Endothelial cell of umbilical vein (primary cell): ENCODE measurements around the gene FAM210B. TPM values are rescaled to one million over a fixed set of nuclear protein-coding genes. Genes with fewer than 3 reads are reported as not detected.

Experiments
- BruUV-seq: library from RNA; stranded (reverse); fragments of 400-500 nt; replicated peaks from 2 replicates; lab custom pipeline; 2021; lab: Mats Ljungman, UMichigan
- CTCF ChIA-PET: fragments of 300-600, 350-600 bp; sonication (Branson Sonifier 250); formaldehyde crosslinking; loops from one replicate; lab custom pipeline; 2021; ENCODE audit warnings: antibody characterized with exemption, inconsistent platforms; lab: Charles Lee
- POLR2A ChIA-PET: fragments of 300-600, 350-600 bp; sonication (Branson Sonifier 250); formaldehyde crosslinking; loops from one replicate; lab custom pipeline; 2021; ENCODE audit warnings: antibody characterized with exemption, inconsistent platforms; lab: Charles Lee
- DNase-seq: peaks from one replicate; pipeline ENCODE4 v3.0.0-alpha.2; 2011; ENCODE audit warnings: low read depth, low spot score
- FAIRE-seq: peaks from 2 replicates; lab custom pipeline; 2011; peaks lifted over from hg19 to GRCh38; lab: Jason Lieb, UNC
- H2AFZ ChIP-seq: 2 replicates; pipeline ENCODE4 v1.6.0; 2012; ENCODE audit warnings: low read depth, low read length, control low read depth, inconsistent platforms
- H3K27ac ChIP-seq: 2 replicates; pipeline ENCODE4 v1.5.1; 2011; ENCODE audit warnings: low read depth, mild to moderate bottlenecking, control low read depth, low read length, moderate library complexity; ENCODE audit not compliant: insufficient read depth
- H3K27me3 ChIP-seq, 2 experiments: 2 replicates each; pipeline versions ENCODE4 v1.6.0 to v1.6.1; 2011; ENCODE audit warnings: low read length in 2 of 2, mixed read lengths in 1 of 2; ENCODE audit not compliant: control insufficient read depth in 2 of 2, insufficient read depth in 2 of 2
- H3K36me3 ChIP-seq, 2 experiments: 2 replicates in 1 of 2; 3 replicates in 1 of 2; pipeline ENCODE4 v1.5.1; 2011; ENCODE audit warnings: low read length in 2 of 2, mild to moderate bottlenecking in 1 of 2, moderate library complexity in 1 of 2; ENCODE audit not compliant: control insufficient read depth in 2 of 2, insufficient read depth in 2 of 2; ENCODE audit errors: extremely low read depth in 1 of 2
- H3K4me1 ChIP-seq: 3 replicates; pipeline ENCODE4 v1.5.1; 2011; ENCODE audit warnings: mild to moderate bottlenecking, low read length; ENCODE audit not compliant: control insufficient read depth, insufficient read depth; ENCODE audit errors: extremely low read depth
- H3K4me2 ChIP-seq: 2 replicates; pipeline ENCODE4 v1.6.1; 2011; ENCODE audit warnings: low read length, control low read depth, mixed read lengths; ENCODE audit not compliant: insufficient read depth
- H3K4me3 ChIP-seq, 3 experiments: fragments of 200-600 bp in 1 of 3; sonication (generic), shearing (Covaris generic) in 1 of 3; replicated peaks in 1 of 3; 2 replicates each; pipeline ENCODE4 v1.5.1; 2011 to 2016; ENCODE audit warnings: control low read depth in 3 of 3, low read length in 3 of 3, mild to moderate bottlenecking in 2 of 3, inconsistent platforms in 1 of 3, low read depth in 1 of 3, moderate library complexity in 1 of 3; ENCODE audit not compliant: insufficient read depth in 1 of 3
- H3K79me2 ChIP-seq: 2 replicates; pipeline ENCODE4 v1.6.0; 2012; ENCODE audit warnings: low read length, inconsistent platforms; ENCODE audit not compliant: control insufficient read depth, insufficient read depth
- H3K9ac ChIP-seq: replicated peaks from 2 replicates; pipeline ENCODE3; 2011; ENCODE audit warnings: low read length, control low read depth; ENCODE audit not compliant: insufficient read depth; ENCODE audit errors: extremely low read depth
- H3K9me1 ChIP-seq: replicated peaks from 3 replicates; pipeline ENCODE4 v1.6.0; 2011; ENCODE audit warnings: mild to moderate bottlenecking, low read length; ENCODE audit not compliant: control insufficient read depth, insufficient read depth; ENCODE audit errors: extremely low read depth
- H3K9me3 ChIP-seq: replicated peaks from 2 replicates; pipeline ENCODE4 v1.5.1; 2012; ENCODE audit warnings: low read length, inconsistent platforms; ENCODE audit not compliant: control insufficient read depth, insufficient read depth
- H4K20me1 ChIP-seq: replicated peaks from 2 replicates; pipeline ENCODE3; 2011; ENCODE audit warnings: mild to moderate bottlenecking, low read length; ENCODE audit not compliant: control insufficient read depth, insufficient read depth; ENCODE audit errors: extremely low read depth
- CTCF ChIP-seq, 2 donors: IDR thresholded peaks; 1 replicate in 1 of 2; 2 replicates in 1 of 2; pipeline ENCODE4 v1.5.1; 2011; ENCODE audit warnings: low read length in 2 of 2, mild to moderate bottlenecking in 2 of 2, moderate library complexity in 2 of 2, control low read depth in 1 of 2, inconsistent platforms in 1 of 2, low read depth in 1 of 2; ENCODE audit not compliant: insufficient read depth in 1 of 2; ENCODE audit errors: extremely low read depth in 1 of 2
- EZH2 ChIP-seq: IDR thresholded peaks from 2 replicates; pipeline ENCODE4 v1.6.1; 2012; ENCODE audit warnings: borderline replicate concordance, low read depth, mild to moderate bottlenecking, moderate library complexity, low read length, inconsistent platforms; ENCODE audit not compliant: severe bottlenecking
- FOS ChIP-seq: IDR thresholded peaks from 2 replicates; pipeline ENCODE4 v1.6.1; 2011; ENCODE audit warnings: mild to moderate bottlenecking, low read length, moderate library complexity, borderline replicate concordance; ENCODE audit not compliant: insufficient read depth
- GATA2 ChIP-seq: IDR thresholded peaks from 2 replicates; pipeline ENCODE4 v1.7.0; 2011; ENCODE audit warnings: low read depth, mild to moderate bottlenecking, moderate library complexity, mixed read lengths, low read length; ENCODE audit not compliant: insufficient read length, insufficient read depth
- JUN ChIP-seq: IDR thresholded peaks from 2 replicates; pipeline ENCODE4 v1.6.1; 2011; ENCODE audit warnings: borderline replicate concordance, low read depth; ENCODE audit not compliant: insufficient read length, insufficient read depth
- MYC ChIP-seq: IDR thresholded peaks from one replicate; pipeline ENCODE4 v1.6.1; 2011; ENCODE audit warnings: mild to moderate bottlenecking, low read depth, low read length
- POLR2A ChIP-seq: IDR thresholded peaks from 2 replicates; pipeline ENCODE4 v1.6.1; 2012; ENCODE audit warnings: low read depth, mild to moderate bottlenecking, control low read depth, low read length
- POLR2AphosphoS5 ChIP-seq: IDR thresholded peaks from 2 replicates; pipeline ENCODE4 v1.6.1; 2012; ENCODE audit warnings: low read depth, mild to moderate bottlenecking, control low read depth, low read length, moderate library complexity; ENCODE audit not compliant: insufficient read depth
- dilution Hi-C: fragments of 300-500 bp; cut with MboI; formaldehyde crosslinking; loops from one replicate; pipeline ENCODE4 v1.15.0; 2019; ENCODE audit warnings: low sequenced_read_pairs; ENCODE audit not compliant: extremely low pct_ligation_motif_present
- intact Hi-C: fragments of 100-400 bp; cut with micrococcal nuclease; formaldehyde crosslinking; loops from one replicate; pipeline ENCODE4 v1.10.0; 2022
- polyA plus RNA-seq, 4 experiments: library from polyadenylated mRNA; depleted of rRNA in 3 of 4; stranded (reverse) in 3 of 4; unstranded in 1 of 4; fragments of >200 nt; gene quantifications; 2 replicates each; pipeline versions ENCODE4 v1.2.1 to v1.2.3, GENCODE V29; 2011 to 2012; ENCODE audit warnings: missing spikeins in 1 of 4
- total RNA-seq: library from RNA; stranded (reverse); gene quantifications from 2 replicates; pipeline ENCODE4 v1.2.3, GENCODE V29; 2021
- TF ChIP-seq, protein P1 (sequence below): IDR thresholded peaks from 2 replicates; pipeline ENCODE4 v1.6.1; 2011; ENCODE audit not compliant: insufficient read depth, insufficient read length

FAM210B gene
- total and polyA plus RNA-seq, 2 donors (not counting 3 experiments of a cell fraction or from before 2014, with no cell fraction given) = 24.6 to 37.6 TPM

DNA sequence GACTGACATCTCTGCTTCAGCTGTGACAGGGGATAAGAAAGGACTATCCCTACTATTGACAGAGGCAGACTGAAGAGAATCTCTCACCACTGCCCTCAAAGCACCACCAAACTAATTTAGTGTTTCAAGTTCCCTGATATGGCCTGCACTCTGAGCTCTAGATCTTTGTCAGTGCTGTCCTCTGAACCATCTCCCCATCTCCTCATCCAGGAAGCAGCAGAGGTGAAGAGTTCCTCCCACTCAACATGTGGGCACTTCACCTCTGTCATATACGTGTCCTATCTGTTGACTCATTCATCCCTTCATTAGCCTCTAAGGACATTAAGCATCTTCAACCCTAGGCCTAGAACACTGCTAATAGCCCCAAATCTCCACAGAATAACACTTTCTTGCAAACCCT, 14.1 kb downstream of the FAM210B start:
- no TSS peak for BruUV-seq
- Histone ChIP-seq H3K27ac (no peak overlapping the region), H3K9me3 (no peaks in the 10 kb centered on the region), H3K9ac (no peak overlapping the region), H3K4me3 (no peak overlapping the region), H2AFZ (no peak overlapping the region), H3K27me3 (no peaks in the 10 kb centered on the region), H3K4me1 (no peaks in the 10 kb centered on the region), H3K4me2 (no peak overlapping the region), H4K20me1 (no peaks in the 10 kb centered on the region), H3K9me1 (no peaks in the 10 kb centered on the region), H3K36me3 (peaks cover 5 to 21% of the 10 kb centered on the region in 2 experiments), H3K79me2 (peaks cover 42% of the 10 kb centered on the region)
- POLR2A ChIA-PET = no interaction called here
- no peak for FAIRE-seq
- CTCF ChIA-PET = no interaction called here
- dilution Hi-C loops = no loop called here
- no peak for DNase-seq
- TF ChIP-seq EZH2 (no peak), CTCF (IDR thresholded peaks at IDR 0.05; ENCODE audit: extremely low read depth in 1 of 2, insufficient read depth in 1 of 2, low read depth in 1 of 2, low read length in 2 of 2) (no peak), JUN (no peak), POLR2AphosphoS5 (no peak), MYC (no peak), GATA2 (no peak), FOS (no peak), POLR2A (no peak)
- TF ChIP-seq, protein P1, sequence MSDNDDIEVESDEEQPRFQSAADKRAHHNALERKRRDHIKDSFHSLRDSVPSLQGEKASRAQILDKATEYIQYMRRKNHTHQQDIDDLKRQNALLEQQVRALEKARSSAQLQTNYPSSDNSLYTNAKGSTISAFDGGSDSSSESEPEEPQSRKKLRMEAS = no peak
- intact Hi-C loops = no loop called here
